Jurkat, Clone E6-1 (cell line): ENCODE measurements around the gene ARHGEF10L.
A peak's percentile ranks its signal among the peaks of the same experiment; 100 is the strongest.

Source experiments
- DNase-seq: peaks from one replicate; pipeline ENCODE4 v3.0.0-alpha.2; 2011; ENCODE audit warnings: low read depth, low spot score
- H3K4me3 ChIP-seq: 2 replicates; pipeline ENCODE4 v1.5.1; 2011; ENCODE audit warnings: mild to moderate bottlenecking, low read length, control low read depth, moderate library complexity

ARHGEF10L gene

GRCh38 chr1:17581389-17582123 lies 42.1 kb downstream of the ARHGEF10L start:
- H3K4me3 ChIP-seq = no peak overlapping the region
- DNase-seq = peak; percentile 54

- no peak overlapping the region for H3K4me3 ChIP-seq
- DNase-seq = no peak
Measured at GRCh38 chr1:17582124-17582774, 42.8 kb downstream of the ARHGEF10L start.

DNA sequence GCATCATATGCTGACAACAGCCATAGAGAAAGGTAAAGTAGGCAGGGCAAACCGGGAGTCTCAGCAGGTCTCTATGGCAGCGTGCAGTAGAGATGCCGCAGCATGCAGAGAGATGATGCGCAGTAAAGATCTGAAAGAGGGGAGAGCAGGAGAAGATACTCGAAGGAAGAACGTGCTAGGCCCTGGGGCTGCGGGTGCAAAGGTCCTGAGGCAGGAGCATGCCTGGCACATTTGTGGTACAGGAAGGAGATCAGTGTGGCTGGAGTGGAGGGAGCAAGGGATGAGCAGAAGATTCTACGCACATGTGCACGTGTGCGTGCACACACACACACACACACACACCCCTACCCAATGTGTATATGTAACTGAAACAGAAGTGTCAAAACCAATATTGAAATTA lies 45.0 kb downstream of the ARHGEF10L start:
- no peak overlapping the region for H3K4me3 ChIP-seq
- DNase-seq = no peak

DNA sequence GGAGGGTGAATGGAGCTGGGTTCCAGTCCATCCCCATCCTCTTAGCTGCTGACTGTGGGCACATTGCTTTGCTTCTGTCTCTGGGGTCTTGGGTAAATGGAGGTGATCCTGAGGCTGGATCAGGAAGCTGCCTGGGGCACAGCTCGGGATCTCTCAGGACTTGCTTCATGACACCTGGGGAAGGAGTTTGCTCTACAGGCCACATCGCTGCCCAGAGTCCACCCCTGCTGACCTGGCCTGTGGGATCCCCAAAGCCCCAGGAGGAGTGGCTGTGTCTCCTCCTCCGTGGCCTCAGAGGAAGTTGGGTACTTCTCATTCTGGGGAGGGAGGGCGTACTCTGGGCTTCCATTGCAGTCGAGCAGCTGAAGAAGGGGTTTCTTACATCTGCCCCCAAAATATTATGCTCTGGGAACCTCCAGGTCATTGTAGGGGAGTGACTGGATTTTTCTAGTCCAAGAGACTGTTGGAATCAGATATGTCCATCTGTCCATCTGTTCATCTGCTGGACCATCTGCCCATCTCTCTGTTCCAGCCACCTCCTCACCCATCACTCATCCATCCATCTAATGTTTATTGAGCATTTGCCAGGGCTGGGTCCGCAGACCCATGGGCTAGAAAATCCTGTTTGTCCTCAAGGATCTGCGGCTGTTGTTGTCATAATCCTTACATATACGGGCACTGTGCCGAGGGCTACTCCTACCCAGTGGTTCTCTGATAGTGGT lies 45.9 kb downstream of the ARHGEF10L start:
- no peak overlapping the region for H3K4me3 ChIP-seq
- no peak for DNase-seq

GRCh38 chr1:17586172-17586964 lies 46.9 kb downstream of the ARHGEF10L start:
- H3K4me3 ChIP-seq = no peak overlapping the region
- no peak for DNase-seq

DNA sequence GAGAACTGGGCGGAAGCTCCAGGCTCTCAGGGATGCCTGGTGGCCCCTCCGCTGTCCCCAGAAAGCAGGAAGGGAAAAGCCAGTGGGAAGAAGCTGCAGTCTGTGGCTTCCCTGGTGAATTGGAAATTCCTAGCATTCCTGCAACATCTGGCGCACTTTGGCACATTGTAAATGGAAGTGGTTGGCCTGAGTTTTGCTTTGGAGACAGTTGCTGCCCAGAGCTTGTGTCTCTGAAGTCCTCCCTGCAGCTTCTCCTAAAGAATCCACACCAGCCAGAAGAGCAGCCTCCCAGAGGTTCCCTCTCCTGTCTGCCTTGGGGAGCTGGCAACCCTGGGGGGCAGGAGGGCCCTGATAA lies 48.2 kb downstream of the ARHGEF10L start:
- DNase-seq = no peak
- H3K4me3 ChIP-seq = no peak overlapping the region

GRCh38 chr1:17588048-17588871 lies 48.8 kb downstream of the ARHGEF10L start:
- H3K4me3 ChIP-seq = no peak overlapping the region
- no peak for DNase-seq

GRCh38 chr1:17591814-17592430 lies 52.4 kb downstream of the ARHGEF10L start:
- no peak for DNase-seq
- no peak overlapping the region for H3K4me3 ChIP-seq

- DNase-seq = no peak
- H3K4me3 ChIP-seq = no peak overlapping the region
Measured at GRCh38 chr1:17594026-17594425, 54.5 kb downstream of the ARHGEF10L start.

- no peak for DNase-seq
- no peak overlapping the region for H3K4me3 ChIP-seq
Measured at GRCh38 chr1:17594690-17595601, 55.4 kb downstream of the ARHGEF10L start.

- DNase-seq = no peak
- H3K4me3 ChIP-seq = no peak overlapping the region
Measured at GRCh38 chr1:17595602-17595925, 56.1 kb downstream of the ARHGEF10L start.

DNA sequence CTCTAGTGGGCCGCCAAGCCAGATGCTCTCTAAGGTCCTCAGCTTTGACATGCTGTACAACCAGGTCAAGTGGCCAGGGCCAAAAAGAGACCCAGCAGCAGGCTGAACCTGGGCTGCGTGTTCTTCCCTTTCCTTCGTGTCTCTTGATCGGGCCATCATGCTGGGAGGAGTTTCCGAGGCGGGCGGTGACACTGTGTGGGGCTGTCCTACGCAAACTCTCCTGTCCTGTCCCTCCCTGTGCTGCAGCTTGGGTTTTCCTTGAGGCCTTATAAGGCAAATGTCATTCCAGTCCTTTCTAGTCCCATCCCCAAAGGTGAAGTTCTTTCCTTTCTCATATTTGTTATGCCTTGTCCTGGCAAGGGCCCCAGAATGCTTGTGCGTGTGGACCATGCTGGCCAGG lies 56.7 kb downstream of the ARHGEF10L start:
- H3K4me3 ChIP-seq = no peak overlapping the region
- DNase-seq = no peak

DNA sequence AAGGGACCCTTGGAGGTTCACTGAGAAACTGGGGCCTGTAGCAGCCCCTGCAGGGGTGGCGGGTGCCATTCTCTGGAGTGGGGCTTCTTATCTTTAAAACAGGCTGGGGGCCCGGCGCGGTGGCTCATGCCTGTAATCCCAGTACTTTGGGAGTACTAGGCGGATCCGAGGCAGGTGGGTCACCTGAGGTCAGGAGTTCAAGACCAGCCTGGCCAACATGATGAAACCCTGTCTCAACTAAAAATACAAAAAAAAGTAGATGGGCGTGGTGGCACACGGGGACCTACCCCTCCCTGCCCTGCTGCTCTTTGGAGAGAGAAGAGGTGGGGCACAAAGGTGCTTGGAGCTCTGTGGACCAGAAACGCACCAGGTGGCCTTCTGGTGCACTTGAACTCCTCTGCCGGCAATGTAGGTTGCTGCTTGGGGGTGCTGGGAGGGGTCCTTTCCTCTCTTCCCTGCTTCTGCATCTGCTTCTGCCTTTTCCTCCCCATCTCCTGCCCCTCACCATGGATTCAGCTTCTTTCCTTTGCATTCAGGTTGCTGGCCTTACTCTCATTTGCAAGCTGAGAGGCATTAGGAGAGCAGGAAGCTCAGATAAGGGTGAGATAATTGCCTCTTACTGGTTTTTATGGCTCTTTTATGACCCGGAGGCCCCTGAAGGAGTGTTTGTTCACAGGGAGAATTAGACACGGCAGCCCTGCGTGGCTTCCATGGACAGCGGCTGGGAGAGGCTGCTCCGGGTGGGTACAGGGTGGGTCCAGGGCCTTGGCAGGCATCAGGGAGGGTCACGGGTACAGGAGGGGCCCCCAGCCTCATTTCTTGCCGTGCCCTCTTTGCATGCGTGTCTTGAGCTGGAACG lies 57.4 kb downstream of the ARHGEF10L start:
- H3K4me3 ChIP-seq = no peak overlapping the region
- DNase-seq = no peak

DNA sequence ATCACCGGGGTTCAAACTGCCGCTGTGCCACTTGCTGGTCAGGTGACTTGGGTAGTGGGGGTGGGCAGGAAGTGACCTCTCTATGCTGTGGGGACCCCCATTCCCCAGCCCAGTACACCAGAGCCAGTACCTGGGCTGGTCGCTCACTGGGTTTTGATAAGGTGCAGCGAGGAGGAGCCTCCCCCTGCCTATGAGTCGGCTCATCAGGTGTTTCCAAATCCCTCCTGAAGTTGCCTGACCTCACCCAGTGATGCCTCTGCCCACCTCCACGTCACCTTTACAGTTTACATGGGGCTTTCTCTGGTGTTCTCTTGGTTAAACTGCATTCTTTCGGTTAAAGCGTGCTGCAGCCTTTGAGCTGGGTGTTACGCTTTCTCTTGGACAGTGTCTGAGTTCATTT lies 58.2 kb downstream of the ARHGEF10L start:
- DNase-seq = no peak
- H3K4me3 ChIP-seq = no peak overlapping the region

- DNase-seq = no peak
- H3K4me3 ChIP-seq = no peak overlapping the region
Measured at GRCh38 chr1:17598251-17598650, 58.8 kb downstream of the ARHGEF10L start.

DNA sequence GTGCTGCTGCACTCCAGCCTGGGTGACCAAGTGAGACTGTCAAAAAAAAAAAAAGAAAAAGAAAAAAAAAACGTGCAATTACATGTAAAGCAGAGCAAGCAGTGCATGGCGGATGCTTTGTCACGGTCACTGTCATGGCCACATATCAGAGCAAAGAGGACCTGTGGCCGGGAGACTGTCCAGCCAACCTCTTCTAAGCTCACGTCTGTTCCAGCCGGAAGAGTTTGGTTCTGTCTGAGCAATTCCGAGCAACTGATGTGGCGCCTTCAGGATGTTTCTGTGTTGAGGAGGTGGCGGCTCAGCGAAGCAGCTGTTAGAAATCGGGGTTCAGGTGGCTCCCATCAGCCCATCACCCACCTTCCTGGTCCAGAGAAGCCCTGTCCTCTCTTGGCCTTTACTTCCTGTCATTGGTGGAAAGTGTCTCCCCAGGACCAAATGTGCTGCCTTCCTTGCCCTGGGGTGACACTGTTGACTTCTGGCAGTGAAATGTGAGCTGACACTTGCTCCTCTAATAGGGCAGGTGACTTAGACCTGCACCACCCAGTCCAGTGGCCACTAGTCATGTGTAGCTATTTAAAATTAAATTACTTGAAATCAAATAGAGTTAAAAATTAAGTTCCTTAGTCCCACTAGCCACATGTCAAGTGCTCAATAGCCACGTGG lies 59.9 kb downstream of the ARHGEF10L start:
- no peak overlapping the region for H3K4me3 ChIP-seq
- no peak for DNase-seq
